PC-3 (cell line): ENCODE data around the gene DHX35. TPM values are rescaled to one million over a fixed set of nuclear protein-coding genes. Genes with fewer than 3 reads are reported as not detected.
A peak's percentile ranks its signal among the peaks of the same experiment; 100 is the strongest.

ENCODE experiments used
- ATAC-seq: fragments of 200-7000 bp; cut with Tn5 transposase; 2 replicates; pipeline ENCODE4 v1.9.1; 2020; ENCODE audit warnings: mild to moderate bottlenecking, moderate library complexity
- BruUV-seq: library from RNA; stranded (reverse); fragments of 400-500 nt; replicated peaks from 2 replicates; lab custom pipeline; 2021; lab: Mats Ljungman, UMichigan
- CTCF ChIA-PET: fragments of 300-600 bp; sonication (Branson Sonifier 250); formaldehyde crosslinking; loops from one replicate; lab custom pipeline; 2022; ENCODE audit warnings: antibody characterized with exemption; lab: Charles Lee
- POLR2A ChIA-PET: fragments of 300-600 bp; sonication (Branson Sonifier 250); formaldehyde crosslinking; loops from one replicate; lab custom pipeline; 2022; ENCODE audit warnings: antibody characterized with exemption; ENCODE audit not compliant: unreplicated experiment; lab: Charles Lee
- DNase-seq: peaks from one replicate; pipeline ENCODE4 v3.0.0-alpha.2; 2015
- H2AFZ ChIP-seq: fragments of 300-600 bp; sonication (generic); 2 replicates; pipeline ENCODE4 v1.6.0; 2016; ENCODE audit warnings: antibody characterized with exemption, low read length
- H3F3A ChIP-seq: fragments of 300-600 bp; sonication (generic); one replicate; pipeline ENCODE4 v1.6.0; 2017; ENCODE audit warnings: antibody characterized with exemption, low read length, control low read depth, mild to moderate bottlenecking; ENCODE audit not compliant: unreplicated experiment
- H3K27ac ChIP-seq: fragments of 300-600 bp; sonication (generic); 2 replicates; pipeline ENCODE4 v1.5.1; 2016; ENCODE audit warnings: mild to moderate bottlenecking, low read length
- H3K27me3 ChIP-seq: fragments of 300-600 bp; sonication (generic); 2 replicates; pipeline ENCODE4 v1.6.1; 2016; ENCODE audit warnings: low read length, mixed read lengths
- H3K36me3 ChIP-seq: fragments of 300-600 bp; sonication (generic); 2 replicates; pipeline ENCODE4 v1.6.1; 2016; ENCODE audit warnings: low read depth, mixed run types, low read length, mixed read lengths
- H3K4me1 ChIP-seq: fragments of 300-600 bp; sonication (generic); 2 replicates; pipeline ENCODE4 v1.5.1; 2016; ENCODE audit warnings: low read length; ENCODE audit not compliant: insufficient read depth
- H3K4me2 ChIP-seq: fragments of 300-600 bp; sonication (generic); 2 replicates; pipeline ENCODE4 v1.6.0; 2016; ENCODE audit warnings: low read length
- H3K4me3 ChIP-seq: fragments of 300-600 bp; sonication (generic); 2 replicates; pipeline ENCODE4 v1.5.1; 2016; ENCODE audit warnings: mild to moderate bottlenecking, low read length, mixed read lengths
- H3K79me2 ChIP-seq: fragments of 300-600 bp; sonication (generic); 2 replicates; pipeline ENCODE4 v1.6.1; 2017; ENCODE audit warnings: low read length, mixed read lengths
- H3K9ac ChIP-seq: fragments of 300-600 bp; sonication (generic); 2 replicates; pipeline ENCODE4 v1.6.0; 2016; ENCODE audit warnings: mild to moderate bottlenecking, low read length
- H3K9me2 ChIP-seq: fragments of 300-600 bp; sonication (generic); replicated peaks from 2 replicates; pipeline ENCODE4 v1.6.1; 2016; ENCODE audit warnings: mixed run types, low read length, mixed read lengths
- H3K9me3 ChIP-seq: fragments of 300-600 bp; sonication (generic); 2 replicates; pipeline ENCODE4 v1.6.1; 2016; ENCODE audit warnings: low read length, mixed read lengths
- H4K20me1 ChIP-seq: fragments of 300-600 bp; sonication (generic); 2 replicates; pipeline ENCODE4 v1.6.1; 2016; ENCODE audit warnings: low read length, mixed read lengths
- EZH2 ChIP-seq: fragments of 300-600 bp; sonication (generic); IDR thresholded peaks from one replicate; pipeline ENCODE4 v1.6.1; 2017; ENCODE audit warnings: antibody characterized with exemption, mild to moderate bottlenecking, low read length; ENCODE audit not compliant: unreplicated experiment
- EZH2phosphoT487 ChIP-seq: fragments of 300-600 bp; sonication (generic); IDR thresholded peaks from 2 replicates; pipeline ENCODE4 v1.6.1; 2018; ENCODE audit warnings: mild to moderate bottlenecking, antibody characterized with exemption, low read length, borderline replicate concordance
- intact Hi-C: fragments of 100-400 bp; cut with micrococcal nuclease; formaldehyde crosslinking; loops from 2 replicates; pipeline ENCODE4 v1.9.0; 2023
- total RNA-seq: library from RNA; depleted of rRNA; stranded (reverse); fragments of >200 nt; gene quantifications from 2 replicates; pipeline ENCODE4 v1.2.3, GENCODE V29; 2014
- TF ChIP-seq, protein P1 (sequence below): fragments of 300-600 bp; sonication (generic); conservative IDR thresholded peaks from 2 replicates; pipeline ENCODE4 v1.5.1; 2017; ENCODE audit warnings: antibody characterized with exemption, low read depth, mild to moderate bottlenecking, low read length

Gene DHX35
- total RNA-seq, 1 experiment from 2014 or later, result 12.0 TPM

GRCh38 chr20:38935285-38935684, 26.9 kb upstream of the DHX35 start:
- Histone ChIP-seq H3K4me1 (peaks cover 7% of the 10 kb centered on the region; the same call in 1 of the 2 replicates), H3K9me3 (no peaks in the 10 kb centered on the region), H3K79me2 (peaks cover 100% of the 10 kb centered on the region), H2AFZ (no peak overlapping the region), H3K4me3 (no peak overlapping the region), H3K4me2 (no peak overlapping the region), H3F3A (no peaks in the 10 kb centered on the region), H3K27ac (no peak overlapping the region), H4K20me1 (peaks cover 80% of the 10 kb centered on the region), H3K9me2 (no peaks in the 10 kb centered on the region), H3K9ac (no peak overlapping the region), H3K27me3 (no peaks in the 10 kb centered on the region), H3K36me3 (peaks cover 36% of the 10 kb centered on the region; the same call in 1 of the 2 replicates)
- BruUV-seq, result no TSS peak
- ChIA-PET CTCF (no interaction called here), POLR2A (no interaction called here)
- intact Hi-C loops, result no loop called here
- TF ChIP-seq EZH2phosphoT487, result no peak
- TF ChIP-seq EZH2, result no peak
- TF ChIP-seq, protein P1, sequence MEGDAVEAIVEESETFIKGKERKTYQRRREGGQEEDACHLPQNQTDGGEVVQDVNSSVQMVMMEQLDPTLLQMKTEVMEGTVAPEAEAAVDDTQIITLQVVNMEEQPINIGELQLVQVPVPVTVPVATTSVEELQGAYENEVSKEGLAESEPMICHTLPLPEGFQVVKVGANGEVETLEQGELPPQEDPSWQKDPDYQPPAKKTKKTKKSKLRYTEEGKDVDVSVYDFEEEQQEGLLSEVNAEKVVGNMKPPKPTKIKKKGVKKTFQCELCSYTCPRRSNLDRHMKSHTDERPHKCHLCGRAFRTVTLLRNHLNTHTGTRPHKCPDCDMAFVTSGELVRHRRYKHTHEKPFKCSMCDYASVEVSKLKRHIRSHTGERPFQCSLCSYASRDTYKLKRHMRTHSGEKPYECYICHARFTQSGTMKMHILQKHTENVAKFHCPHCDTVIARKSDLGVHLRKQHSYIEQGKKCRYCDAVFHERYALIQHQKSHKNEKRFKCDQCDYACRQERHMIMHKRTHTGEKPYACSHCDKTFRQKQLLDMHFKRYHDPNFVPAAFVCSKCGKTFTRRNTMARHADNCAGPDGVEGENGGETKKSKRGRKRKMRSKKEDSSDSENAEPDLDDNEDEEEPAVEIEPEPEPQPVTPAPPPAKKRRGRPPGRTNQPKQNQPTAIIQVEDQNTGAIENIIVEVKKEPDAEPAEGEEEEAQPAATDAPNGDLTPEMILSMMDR, result peak; percentile 59
- ATAC-seq, result peak; percentile 74
- DNase-seq, result peak; percentile 41

- no TSS peak for BruUV-seq
- no peaks in the 10 kb centered on the region for H3K9me2 ChIP-seq
- no peaks in the 10 kb centered on the region for H3K27me3 ChIP-seq
- POLR2A ChIA-PET, result no interaction called here
- no peak overlapping the region for H3K4me2 ChIP-seq
- no peak for DNase-seq
- H4K20me1 ChIP-seq, result peaks cover 84% of the 10 kb centered on the region
- H3K36me3 ChIP-seq, result peaks cover 36% of the 10 kb centered on the region; the same call in 1 of the 2 replicates
- intact Hi-C loops, result no loop called here
- no peaks in the 10 kb centered on the region for H3F3A ChIP-seq
- peaks cover 100% of the 10 kb centered on the region for H3K79me2 ChIP-seq
- H3K4me1 ChIP-seq, result peaks cover 6% of the 10 kb centered on the region; the same call in 1 of the 2 replicates
- no peak for ATAC-seq
- CTCF ChIA-PET, result no interaction called here
- H3K4me3 ChIP-seq, result no peak overlapping the region
- no peak overlapping the region for H3K27ac ChIP-seq
- no peak overlapping the region for H3K9ac ChIP-seq
- H2AFZ ChIP-seq, result no peak overlapping the region
- no peaks in the 10 kb centered on the region for H3K9me3 ChIP-seq
- TF ChIP-seq, protein P1, result no peak
- no peak for TF ChIP-seq EZH2
These were observed 26.2 kb upstream of the DHX35 start for GRCh38 chr20:38935967-38936407.

GRCh38 chr20:38937000-38937399, 25.1 kb upstream of the DHX35 start:
- ATAC-seq (no peak), DNase-seq (no peak)
- Histone ChIP-seq H3K36me3 (peaks cover 39% of the 10 kb centered on the region; the same call in 1 of the 2 replicates), H3F3A (no peaks in the 10 kb centered on the region), H3K27ac (no peak overlapping the region), H3K9me2 (no peaks in the 10 kb centered on the region), H3K4me3 (no peak overlapping the region), H3K4me2 (no peak overlapping the region), H2AFZ (no peak overlapping the region), H3K4me1 (no peaks in the 10 kb centered on the region), H3K79me2 (peaks cover 100% of the 10 kb centered on the region), H4K20me1 (peaks cover 85% of the 10 kb centered on the region), H3K27me3 (no peaks in the 10 kb centered on the region), H3K9me3 (no peaks in the 10 kb centered on the region), H3K9ac (no peak overlapping the region)
- intact Hi-C loops, result no loop called here
- TF ChIP-seq EZH2 (no peak), EZH2phosphoT487 (no peak)
- TF ChIP-seq, protein P1, result no peak
- ChIA-PET POLR2A (interaction anchor here (0.6 kb wide), 1 partner anchor 92 kb away, joined by 3 read pairs; no protein-coding TSS in a partner anchor), CTCF (no interaction called here)
- no TSS peak for BruUV-seq
